ENCODE results near the gene ARL6IP1. TPM values are rescaled to one million over a fixed set of nuclear protein-coding genes. Genes with fewer than 3 reads are reported as not detected.

ARL6IP1 gene
- 419 TPM for total RNA-seq

DNA sequence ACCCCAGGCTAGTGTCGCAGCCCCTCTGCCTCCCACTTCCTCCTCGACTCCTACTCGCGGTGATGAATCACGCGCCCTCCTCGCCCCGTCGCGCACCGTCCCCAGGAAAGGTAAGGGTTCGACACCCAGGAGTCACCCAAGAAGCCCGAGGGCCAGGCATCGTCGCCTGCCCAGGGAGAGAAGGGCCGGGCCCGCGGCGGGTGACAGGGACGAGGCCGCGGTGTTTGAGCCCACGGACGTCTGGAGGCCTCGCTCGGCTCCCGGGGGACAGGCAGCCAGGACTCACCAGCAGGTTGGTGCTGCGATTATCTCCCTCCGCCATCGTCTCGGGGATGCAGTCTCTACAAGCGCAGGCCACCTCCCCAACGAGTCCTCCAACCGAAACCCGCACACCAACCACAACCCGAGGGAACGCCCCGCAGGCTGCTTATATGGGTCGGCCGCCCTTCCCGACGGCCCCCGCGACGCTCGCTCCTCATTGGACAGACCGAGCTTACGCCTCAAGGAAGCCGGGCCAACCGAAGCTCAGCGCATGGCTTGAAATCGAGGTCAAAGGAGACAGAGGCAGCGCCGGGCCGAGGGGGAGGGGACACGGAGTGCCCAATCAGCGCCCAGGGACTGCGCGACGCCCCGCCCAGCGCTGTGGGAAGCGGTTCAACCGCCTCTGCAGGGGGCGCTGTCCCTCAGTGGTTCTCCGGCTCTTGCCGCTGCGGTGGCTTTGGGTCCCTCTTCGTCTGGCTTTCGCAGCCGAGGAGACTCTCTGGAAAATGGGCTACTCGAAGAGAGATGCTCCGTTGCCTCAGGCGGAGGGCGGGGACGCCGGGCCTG, at the start of gene ARL6IP1:
Gene ARL6IP1 (minus strand): TSS at position 405 of the 828 bp plus-strand sequence. CDS start 83 bp downstream, at position 322.

DNA sequence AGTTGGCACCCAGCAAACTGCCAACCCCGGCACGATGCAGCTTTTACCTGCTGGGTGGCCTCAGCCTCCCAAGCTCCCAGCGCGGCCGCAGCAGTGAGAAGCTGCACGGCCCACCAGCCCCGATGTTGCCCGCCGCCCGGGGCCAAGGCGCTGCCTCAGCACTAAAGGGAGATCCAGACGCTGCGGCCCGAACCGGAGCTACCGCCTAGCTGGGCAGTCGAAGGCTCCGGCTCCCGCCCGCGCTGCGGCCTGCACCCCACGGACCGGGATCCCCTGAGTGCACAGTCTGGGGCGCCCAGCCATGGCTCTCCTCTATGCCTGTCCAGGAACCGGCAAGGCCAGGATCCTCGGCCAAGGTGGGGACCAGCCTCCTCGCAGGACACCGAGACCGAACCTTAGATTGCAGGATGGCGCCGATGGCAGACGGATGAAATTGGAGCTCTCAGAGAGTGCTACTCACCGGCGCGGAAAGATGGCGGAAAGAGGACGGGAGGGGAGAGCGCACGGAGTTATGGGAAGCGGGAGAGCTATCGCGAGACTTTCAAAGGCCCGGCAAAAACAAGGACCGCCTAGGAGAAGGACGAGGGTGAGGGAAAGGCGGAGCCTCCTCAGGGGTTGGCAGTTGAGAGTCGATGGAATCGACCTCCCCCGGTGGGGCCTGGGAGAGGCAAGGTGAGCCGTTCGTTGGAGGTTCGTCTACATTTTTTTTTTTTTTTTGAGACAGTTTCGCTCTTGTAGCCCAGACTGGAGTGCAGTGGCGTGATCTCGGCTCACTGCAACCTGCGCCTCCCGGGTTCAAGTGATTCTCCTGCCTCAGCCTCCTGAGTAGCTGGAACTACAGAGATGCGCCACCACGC, 11.3 kb downstream of the ARL6IP1 start, which contains the start of gene RPS15A:
Gene RPS15A (minus strand): TSS at position 485 of the 857 bp plus-strand sequence. CDS start 1,221 bp downstream, outside the sequence.

Other genes with a start within 250 kb of the ARL6IP1 start
- gene NOMO2, start 239.5 kb downstream of the ARL6IP1 start, total RNA-seq = 66.8 TPM
- 1,592 TPM for gene RPS15A, start 11.2 kb downstream of the ARL6IP1 start, total RNA-seq
- gene SMG1, start 124.9 kb upstream of the ARL6IP1 start, total RNA-seq = 146 TPM
- 3.1 TPM for gene TMC7, start 182.4 kb upstream of the ARL6IP1 start, total RNA-seq